Duodenal mucosa (tissue), 2 donors: ENCODE data around the gene PINK1.

Experiments used
- H3K27ac ChIP-seq: one replicate; pipeline ENCODE4 v1.7.0; 2013; ENCODE audit warnings: low read depth, low read length
- H3K27me3 ChIP-seq, 2 donors: one replicate each; pipeline ENCODE4 v1.7.0; 2013; ENCODE audit warnings: low read length in 2 of 2, control low read depth in 1 of 2; ENCODE audit not compliant: insufficient read depth in 2 of 2, control insufficient read depth in 1 of 2
- H3K36me3 ChIP-seq, 2 donors: one replicate each; pipeline ENCODE4 v1.7.0; 2013; ENCODE audit warnings: low read length in 2 of 2, control low read depth in 1 of 2; ENCODE audit not compliant: insufficient read depth in 2 of 2, control insufficient read depth in 1 of 2
- H3K4me1 ChIP-seq, 2 donors: one replicate each; pipeline ENCODE4 v1.7.0; 2013; ENCODE audit warnings: low read length in 2 of 2, control low read depth in 1 of 2; ENCODE audit not compliant: insufficient read depth in 2 of 2, control insufficient read depth in 1 of 2
- H3K4me3 ChIP-seq, 2 donors: one replicate each; pipeline ENCODE4 v1.7.0; 2013; ENCODE audit warnings: low read length in 2 of 2, low read depth in 1 of 2
- H3K9ac ChIP-seq, 2 donors: one replicate each; pipeline ENCODE4 v1.7.0; 2013; ENCODE audit warnings: low read length in 2 of 2, low read depth in 1 of 2
- H3K9me3 ChIP-seq, 2 donors: one replicate each; pipeline ENCODE4 v1.7.0; 2013; ENCODE audit warnings: low read length in 2 of 2, control low read depth in 1 of 2; ENCODE audit not compliant: control insufficient read depth in 1 of 2

PINK1 gene

GRCh38 chr1:20610970-20611369 lies 22.3 kb upstream of the PINK1 start:
- no peak overlapping the region for H3K27ac ChIP-seq
- no peaks in the 10 kb centered on the region for H3K27me3 ChIP-seq
- peaks cover 11 to 12% of the 10 kb centered on the region in 2 donors for H3K4me1 ChIP-seq
- H3K9me3 ChIP-seq, result no peaks in the 10 kb centered on the region
- no peak overlapping the region for H3K9ac ChIP-seq
- no peaks in the 10 kb centered on the region for H3K36me3 ChIP-seq
- H3K4me3 ChIP-seq, result no peak overlapping the region

- no peak overlapping the region for H3K4me3 ChIP-seq
- H3K36me3 ChIP-seq, result no peaks in the 10 kb centered on the region
- H3K27ac ChIP-seq, result no peak overlapping the region
- H3K9ac ChIP-seq, result no peak overlapping the region
- H3K4me1 ChIP-seq, result peaks cover 11 to 15% of the 10 kb centered on the region in 2 donors
- no peaks in the 10 kb centered on the region for H3K27me3 ChIP-seq
- no peaks in the 10 kb centered on the region for H3K9me3 ChIP-seq
Observed at GRCh38 chr1:20611652-20612051, 21.6 kb upstream of the PINK1 start.

GRCh38 chr1:20612221-20612746 lies 21.0 kb upstream of the PINK1 start:
- Histone ChIP-seq H3K9ac (no peak overlapping the region), H3K4me3 (no peak overlapping the region), H3K27ac (no peak overlapping the region), H3K9me3 (no peaks in the 10 kb centered on the region), H3K36me3 (no peaks in the 10 kb centered on the region), H3K4me1 (peaks cover 11 to 17% of the 10 kb centered on the region in 2 donors), H3K27me3 (no peaks in the 10 kb centered on the region)

- no peak overlapping the region for H3K27ac ChIP-seq
- no peak overlapping the region for H3K9ac ChIP-seq
- peaks cover 11 to 17% of the 10 kb centered on the region in 2 donors for H3K4me1 ChIP-seq
- H3K36me3 ChIP-seq, result no peaks in the 10 kb centered on the region
- no peak overlapping the region for H3K4me3 ChIP-seq
- H3K27me3 ChIP-seq, result no peaks in the 10 kb centered on the region
- H3K9me3 ChIP-seq, result no peaks in the 10 kb centered on the region
Observed at GRCh38 chr1:20614131-20614579, 19.1 kb upstream of the PINK1 start.

GRCh38 chr1:20615946-20616846 lies 17.1 kb upstream of the PINK1 start:
- H3K9me3 ChIP-seq, result no peaks in the 10 kb centered on the region
- H3K4me3 ChIP-seq, result no peak overlapping the region
- H3K27ac ChIP-seq, result no peak overlapping the region
- H3K36me3 ChIP-seq, result no peaks in the 10 kb centered on the region
- no peak overlapping the region for H3K9ac ChIP-seq
- H3K27me3 ChIP-seq, result no peaks in the 10 kb centered on the region
- H3K4me1 ChIP-seq, result peaks cover 11 to 17% of the 10 kb centered on the region in 2 donors

- no peak overlapping the region for H3K4me3 ChIP-seq
- peaks cover 11 to 17% of the 10 kb centered on the region in 2 donors for H3K4me1 ChIP-seq
- H3K27me3 ChIP-seq, result no peaks in the 10 kb centered on the region
- H3K9me3 ChIP-seq, result no peaks in the 10 kb centered on the region
- H3K36me3 ChIP-seq, result no peaks in the 10 kb centered on the region
- H3K27ac ChIP-seq, result no peak overlapping the region
- no peak overlapping the region for H3K9ac ChIP-seq
Observed at GRCh38 chr1:20616847-20617487, 16.3 kb upstream of the PINK1 start.

- Histone ChIP-seq H3K27me3 (no peaks in the 10 kb centered on the region), H3K36me3 (no peaks in the 10 kb centered on the region), H3K9me3 (no peaks in the 10 kb centered on the region), H3K27ac (no peak overlapping the region), H3K4me3 (no peak overlapping the region), H3K4me1 (peaks cover 5 to 13% of the 10 kb centered on the region in 2 donors), H3K9ac (no peak overlapping the region)
Observed at GRCh38 chr1:20618550-20618949, 14.7 kb upstream of the PINK1 start.

GRCh38 chr1:20619999-20620398 lies 13.3 kb upstream of the PINK1 start:
- Histone ChIP-seq H3K36me3 (no peaks in the 10 kb centered on the region), H3K9ac (no peak overlapping the region), H3K4me1 (peaks cover 0 to 5% of the 10 kb centered on the region in 2 donors), H3K27ac (no peak overlapping the region), H3K4me3 (no peak overlapping the region), H3K27me3 (no peaks in the 10 kb centered on the region), H3K9me3 (no peaks in the 10 kb centered on the region)

- no peak overlapping the region for H3K27ac ChIP-seq
- no peaks in the 10 kb centered on the region for H3K27me3 ChIP-seq
- H3K36me3 ChIP-seq, result no peaks in the 10 kb centered on the region
- H3K9ac ChIP-seq, result no peak overlapping the region
- H3K4me3 ChIP-seq, result no peak overlapping the region
- H3K4me1 ChIP-seq, result peaks cover 0 to 5% of the 10 kb centered on the region in 2 donors
- no peaks in the 10 kb centered on the region for H3K9me3 ChIP-seq
Observed at GRCh38 chr1:20621012-20621411, 12.2 kb upstream of the PINK1 start.

- H3K4me1 ChIP-seq, result no peaks in the 10 kb centered on the region
- no peaks in the 10 kb centered on the region for H3K9me3 ChIP-seq
- H3K27ac ChIP-seq, result no peak overlapping the region
- H3K36me3 ChIP-seq, result no peaks in the 10 kb centered on the region
- H3K4me3 ChIP-seq, result no peak overlapping the region
- no peaks in the 10 kb centered on the region for H3K27me3 ChIP-seq
- no peak overlapping the region for H3K9ac ChIP-seq
Observed at GRCh38 chr1:20624709-20625108, 8.5 kb upstream of the PINK1 start.
